Trophoblast cell (in vitro differentiated cells and primary cell): ENCODE measurements around the gene ABHD12B.
A peak's percentile ranks its signal among the peaks of the same experiment; 100 is the strongest.

Source experiments
- DNase-seq, 2 donors: peaks; one replicate each; pipeline ENCODE4 v3.0.0-alpha.2; 2016
- H2AFZ ChIP-seq: 2 replicates; pipeline ENCODE4 v1.6.1; 2013; ENCODE audit warnings: low read length, moderate library complexity, mild to moderate bottlenecking; ENCODE audit not compliant: insufficient read depth, poor library complexity
- H2AK5ac ChIP-seq: 2 replicates; pipeline ENCODE4 v1.6.1; 2013; ENCODE audit warnings: mild to moderate bottlenecking, low read length
- H2BK120ac ChIP-seq: 2 replicates; pipeline ENCODE4 v1.6.1; 2013; ENCODE audit warnings: low read length, mild to moderate bottlenecking, moderate library complexity; ENCODE audit not compliant: insufficient read depth, poor library complexity
- H2BK12ac ChIP-seq: 2 replicates; pipeline ENCODE4 v1.6.1; 2013; ENCODE audit warnings: mild to moderate bottlenecking, low read length, moderate library complexity
- H2BK5ac ChIP-seq: 2 replicates; pipeline ENCODE4 v1.6.1; 2013; ENCODE audit warnings: low read length, low read depth, moderate library complexity, mild to moderate bottlenecking; ENCODE audit not compliant: poor library complexity
- H3K14ac ChIP-seq: 2 replicates; pipeline ENCODE4 v1.6.1; 2013; ENCODE audit warnings: mild to moderate bottlenecking, low read length
- H3K18ac ChIP-seq: 2 replicates; pipeline ENCODE4 v1.6.1; 2013; ENCODE audit warnings: mild to moderate bottlenecking, low read length
- H3K23ac ChIP-seq: 2 replicates; pipeline ENCODE4 v1.6.1; 2013; ENCODE audit warnings: low read length
- H3K27ac ChIP-seq: 2 replicates; pipeline ENCODE4 v1.5.1; 2013; ENCODE audit warnings: low read depth, mild to moderate bottlenecking, inconsistent platforms, low read length, moderate library complexity
- H3K27me3 ChIP-seq: 2 replicates; pipeline ENCODE4 v1.6.1; 2013; ENCODE audit warnings: inconsistent platforms, mild to moderate bottlenecking, low read length, moderate library complexity; ENCODE audit not compliant: insufficient read depth
- H3K36me3 ChIP-seq, 2 experiments: 1 replicate in 1 of 2; 2 replicates in 1 of 2; pipeline ENCODE4 v1.6.1; 2013; ENCODE audit warnings: low read length in 2 of 2, mild to moderate bottlenecking in 2 of 2, moderate library complexity in 1 of 2; ENCODE audit not compliant: insufficient read depth in 2 of 2, control insufficient read depth in 1 of 2
- H3K4ac ChIP-seq: 2 replicates; pipeline ENCODE4 v1.6.1; 2013; ENCODE audit warnings: low read depth, mild to moderate bottlenecking, low read length, moderate library complexity
- H3K4me1 ChIP-seq, 2 experiments: 1 replicate in 1 of 2; 2 replicates in 1 of 2; pipeline ENCODE4 v1.6.1; 2013; ENCODE audit warnings: low read length in 2 of 2, mild to moderate bottlenecking in 2 of 2, moderate library complexity in 1 of 2; ENCODE audit not compliant: insufficient read depth in 2 of 2, control insufficient read depth in 1 of 2
- H3K4me2 ChIP-seq: 2 replicates; pipeline ENCODE4 v1.6.1; 2013; ENCODE audit warnings: inconsistent platforms, mild to moderate bottlenecking, low read length, moderate library complexity
- H3K4me3 ChIP-seq: 2 replicates; pipeline ENCODE4 v1.5.1; 2013; ENCODE audit warnings: mild to moderate bottlenecking, low read depth, low read length, inconsistent platforms
- H3K79me1 ChIP-seq: one replicate; pipeline ENCODE4 v1.6.1; 2013; ENCODE audit warnings: low read length
- H3K79me2 ChIP-seq: 2 replicates; pipeline ENCODE4 v1.6.1; 2013; ENCODE audit warnings: low read length, mild to moderate bottlenecking; ENCODE audit not compliant: control insufficient read depth, insufficient read depth, poor library complexity
- H3K9ac ChIP-seq: 2 replicates; pipeline ENCODE4 v1.6.1; 2013; ENCODE audit warnings: mild to moderate bottlenecking, low read length
- H3K9me3 ChIP-seq: 2 replicates; pipeline ENCODE4 v1.6.1; 2013; ENCODE audit warnings: low read depth, mild to moderate bottlenecking, control low read depth, inconsistent platforms, low read length; ENCODE audit not compliant: insufficient read depth
- H4K12ac ChIP-seq: 2 replicates; pipeline ENCODE4 v1.6.1; 2013; ENCODE audit warnings: low read depth, mild to moderate bottlenecking, low read length, moderate library complexity
- H4K8ac ChIP-seq: 2 replicates; pipeline ENCODE4 v1.6.1; 2013; ENCODE audit warnings: low read depth, mild to moderate bottlenecking, low read length, moderate library complexity
- H4K91ac ChIP-seq: one replicate; pipeline ENCODE4 v1.6.1; 2013; ENCODE audit warnings: low read depth, mild to moderate bottlenecking, low read length, moderate library complexity
- WGBS: extraction: QIAGEN DNeasy Blood & Tissue Kit; methylation state at CpG from one replicate; pipeline ENCODE4 v1.1.7; 2013; ENCODE audit warnings: missing lambda C conversion rate; ENCODE audit not compliant: insufficient read length, insufficient coverage; ENCODE audit errors: extremely low coverage; 5-methylcytosine and 5-hydroxymethylcytosine counted together

Gene ABHD12B

GRCh38 chr14:50829489-50830043 lies 42.3 kb upstream of the ABHD12B start:
- Histone ChIP-seq H3K4me1 (peaks cover 4 to 7% of the 10 kb centered on the region in 2 experiments), H3K14ac (no peak overlapping the region), H3K18ac (no peak overlapping the region), H2BK120ac (no peak overlapping the region), H3K27me3 (peaks cover 22% of the 10 kb centered on the region), H2AK5ac (no peak overlapping the region), H3K9ac (no peak overlapping the region), H3K27ac (no peak overlapping the region), H4K8ac (no peak overlapping the region), H3K79me2 (peaks cover 3% of the 10 kb centered on the region), H4K12ac (no peak overlapping the region), H4K91ac (no peak overlapping the region), H3K4me3 (no peak overlapping the region), H3K36me3 (no peaks in the 10 kb centered on the region), H3K4ac (no peak overlapping the region), H2AFZ (no peak overlapping the region), H3K9me3 (no peaks in the 10 kb centered on the region), H2BK12ac (no peak overlapping the region), H2BK5ac (no peak overlapping the region), H3K4me2 (peak overlapping the region; percentile 93), H3K23ac (no peak overlapping the region), H3K79me1 (peaks cover 6% of the 10 kb centered on the region)
- WGBS, result no CpG with 5 or more reads among the region's 14 CpGs
- DNase-seq, result no peak

- H3K36me3 ChIP-seq, result no peaks in the 10 kb centered on the region
- H2BK120ac ChIP-seq, result peak overlapping the region; percentile 85
- H2BK5ac ChIP-seq, result no peak overlapping the region
- peak overlapping the region; percentile 81 for H2BK12ac ChIP-seq
- peaks cover 6% of the 10 kb centered on the region for H3K79me1 ChIP-seq
- peak overlapping the region; percentile 64 for H3K18ac ChIP-seq
- peak overlapping the region; percentile 87 for H4K12ac ChIP-seq
- H3K23ac ChIP-seq, result no peak overlapping the region
- H2AK5ac ChIP-seq, result no peak overlapping the region
- H3K14ac ChIP-seq, result peak overlapping the region; percentile 93
- no CpG with 5 or more reads among the region's 93 CpGs for WGBS
- H4K91ac ChIP-seq, result peak overlapping the region; percentile 89
- H3K9ac ChIP-seq, result peak overlapping the region; percentile 89
- H3K27me3 ChIP-seq, result peaks cover 22% of the 10 kb centered on the region
- peak overlapping the region; percentile 92 for H2AFZ ChIP-seq
- peak overlapping the region; percentile 93 for H3K4me2 ChIP-seq
- H3K4me1 ChIP-seq, result peaks cover 4 to 7% of the 10 kb centered on the region in 2 experiments
- H4K8ac ChIP-seq, result peak overlapping the region; percentile 83
- no peaks in the 10 kb centered on the region for H3K9me3 ChIP-seq
- no peak overlapping the region for H3K27ac ChIP-seq
- peak; percentile 20 to 55 for DNase-seq
- peak overlapping the region; percentile 58 for H3K4ac ChIP-seq
- H3K4me3 ChIP-seq, result peak overlapping the region; percentile 87
- H3K79me2 ChIP-seq, result peaks cover 3% of the 10 kb centered on the region
Measured at GRCh38 chr14:50830044-50830931, 41.6 kb upstream of the ABHD12B start.

- peak within 1 kb of the TSS; percentile 89 for H4K91ac ChIP-seq
- H3K27ac ChIP-seq, result no peak within 1 kb of the TSS
- H3K79me2 ChIP-seq, result peaks cover 3% of the 10 kb centered on the region
- peak; percentile 77 to 88 for DNase-seq
- peaks cover 22% of the 10 kb centered on the region for H3K27me3 ChIP-seq
- peak within 1 kb of the TSS; percentile 87 for H4K12ac ChIP-seq
- H3K4ac ChIP-seq, result peak within 1 kb of the TSS; percentile 58
- H2AK5ac ChIP-seq, result no peak within 1 kb of the TSS
- H2BK12ac ChIP-seq, result peak within 1 kb of the TSS; percentile 81
- H3K36me3 ChIP-seq, result no peaks in the 10 kb centered on the region
- H3K4me2 ChIP-seq, result peak within 1 kb of the TSS; percentile 93
- no peak within 1 kb of the TSS for H3K23ac ChIP-seq
- H3K18ac ChIP-seq, result peak within 1 kb of the TSS; percentile 64
- peak within 1 kb of the TSS; percentile 89 for H3K9ac ChIP-seq
- H3K4me3 ChIP-seq, result peak within 1 kb of the TSS; percentile 87
- H3K9me3 ChIP-seq, result no peaks in the 10 kb centered on the region
- peak within 1 kb of the TSS; percentile 85 for H2BK120ac ChIP-seq
- peak within 1 kb of the TSS; percentile 92 for H2AFZ ChIP-seq
- no peak within 1 kb of the TSS for H2BK5ac ChIP-seq
- peak within 1 kb of the TSS; percentile 93 for H3K14ac ChIP-seq
- H3K79me1 ChIP-seq, result peaks cover 6% of the 10 kb centered on the region
- peak within 1 kb of the TSS; percentile 83 for H4K8ac ChIP-seq
- peaks cover 4 to 7% of the 10 kb centered on the region in 2 experiments for H3K4me1 ChIP-seq
- no CpG with 5 or more reads among the region's 97 CpGs for WGBS
Measured at GRCh38 chr14:50830932-50831725, 40.7 kb upstream of the ABHD12B start, which contains the start of gene NIN. TSS of gene NIN (minus strand) at chr14:50831162. CDS start at chr14:50822056, 9,106 bp downstream.

- no peak overlapping the region for H4K91ac ChIP-seq
- H3K9me3 ChIP-seq, result no peaks in the 10 kb centered on the region
- H4K12ac ChIP-seq, result no peak overlapping the region
- H3K18ac ChIP-seq, result no peak overlapping the region
- no peak overlapping the region for H4K8ac ChIP-seq
- peaks cover 6% of the 10 kb centered on the region for H3K79me1 ChIP-seq
- DNase-seq, result peak in 1 of 2 donors; percentile 37
- no CpG with 5 or more reads among the region's 10 CpGs for WGBS
- no peak overlapping the region for H2AFZ ChIP-seq
- no peak overlapping the region for H2AK5ac ChIP-seq
- H2BK12ac ChIP-seq, result no peak overlapping the region
- H3K27ac ChIP-seq, result no peak overlapping the region
- H3K14ac ChIP-seq, result no peak overlapping the region
- H3K4me2 ChIP-seq, result peak overlapping the region; percentile 93
- no peak overlapping the region for H2BK5ac ChIP-seq
- no peak overlapping the region for H2BK120ac ChIP-seq
- H3K36me3 ChIP-seq, result no peaks in the 10 kb centered on the region
- peaks cover 22% of the 10 kb centered on the region for H3K27me3 ChIP-seq
- no peak overlapping the region for H3K9ac ChIP-seq
- no peak overlapping the region for H3K23ac ChIP-seq
- H3K4me3 ChIP-seq, result peak overlapping the region; percentile 87
- no peak overlapping the region for H3K4ac ChIP-seq
- peaks cover 4 to 7% of the 10 kb centered on the region in 2 experiments for H3K4me1 ChIP-seq
- peaks cover 3% of the 10 kb centered on the region for H3K79me2 ChIP-seq
Measured at GRCh38 chr14:50831726-50832168, 40.1 kb upstream of the ABHD12B start.
